ENCODE data around the gene DPM2.

- TF ChIP-seq POLR2A (IDR thresholded peaks at IDR 0.05; ENCODE audit: low read length), result no peak
- 0 out of 3 replicates have a peak, but pooled peaks have one; percentile 7 for TF ChIP-seq CTCF (IDR thresholded peaks at IDR 0.05)
- TF ChIP-seq KDM1A (IDR thresholded peaks at IDR 0.05; ENCODE audit: low read depth), result no peak
- no peak for TF ChIP-seq MAZ (IDR thresholded peaks at IDR 0.05; ENCODE audit: borderline replicate concordance, low read depth, low read length)
- TF ChIP-seq FOSB (CRISPR knock-in tag; IDR thresholded peaks at IDR 0.05), result no peak
- no peak for TF ChIP-seq PHF8 (IDR thresholded peaks at IDR 0.05; ENCODE audit: borderline replicate concordance, low read depth)
These were observed 3.4 kb downstream of the DPM2 start for GRCh38 chr9:127934248-127934647.

Measured in A549 (cell line).